T-helper 22 cell (primary cell): ENCODE data around the gene SEMA3A.
"Not testable (repeated sequence)": the region's sequence is repeated elsewhere in the genome, so short reads cannot be mapped to it uniquely, and the experiment has no call there.

Experiments used
- DNase-seq: peaks from one replicate; pipeline ENCODE4 v3.0.0-alpha.2; 2020; ENCODE audit warnings: low read depth

Gene SEMA3A

DNA sequence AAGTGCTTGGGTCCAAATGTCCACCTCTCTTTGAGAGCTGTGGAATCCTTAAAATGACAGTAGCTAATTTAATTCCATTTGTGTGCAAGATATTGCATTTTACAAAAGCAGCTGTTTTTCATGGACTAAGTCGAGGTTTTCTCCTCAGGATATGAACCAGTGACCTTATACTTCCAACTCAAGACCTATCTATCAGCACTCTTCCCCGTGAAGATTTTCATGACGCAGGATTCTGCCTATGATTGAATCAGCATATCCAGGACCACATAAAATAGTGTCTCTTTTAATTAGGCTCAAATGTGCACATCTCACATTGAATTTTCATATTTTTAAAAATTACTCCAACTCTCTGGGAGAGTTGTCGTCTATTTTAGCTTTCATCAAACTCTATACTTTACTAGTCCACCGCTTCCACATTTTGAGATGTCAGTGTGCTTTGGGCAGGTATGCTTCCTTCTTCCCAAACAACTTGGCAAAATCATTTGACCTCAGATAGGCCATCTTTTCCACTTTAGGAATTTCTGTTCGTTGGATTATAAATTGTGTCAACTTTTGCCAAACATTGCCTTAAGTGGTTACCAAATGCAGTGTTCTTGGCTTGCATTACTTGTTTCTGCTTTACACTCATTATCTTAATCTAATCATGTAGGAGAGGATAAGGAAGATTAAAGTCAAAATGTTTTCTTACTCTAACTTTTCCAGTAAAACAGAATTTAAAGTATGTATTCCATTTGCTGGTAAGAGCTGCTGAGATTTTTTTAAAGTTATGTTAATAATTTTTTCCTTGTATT lies 39.4 kb downstream of the SEMA3A start:
- DNase-seq, result no peak

DNA sequence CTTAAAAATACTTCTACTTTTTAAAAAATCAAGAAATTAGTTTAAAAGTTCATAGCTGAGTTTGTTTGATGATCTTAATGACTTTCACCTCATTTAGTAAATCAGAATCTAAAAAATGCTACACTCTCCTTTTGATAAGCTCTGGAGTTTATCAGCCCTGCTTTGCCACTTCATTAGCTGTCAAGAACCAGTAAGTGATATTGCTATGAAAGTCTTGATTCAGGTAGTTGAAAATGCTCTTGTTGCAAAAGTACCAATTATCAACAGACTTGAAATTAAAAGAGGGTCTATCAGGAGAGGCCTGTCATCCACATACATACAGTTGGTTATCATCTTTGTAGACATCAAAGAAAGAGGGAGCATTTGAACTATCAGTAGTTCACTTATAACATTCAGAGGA lies 41.6 kb downstream of the SEMA3A start:
- no peak for DNase-seq

DNA sequence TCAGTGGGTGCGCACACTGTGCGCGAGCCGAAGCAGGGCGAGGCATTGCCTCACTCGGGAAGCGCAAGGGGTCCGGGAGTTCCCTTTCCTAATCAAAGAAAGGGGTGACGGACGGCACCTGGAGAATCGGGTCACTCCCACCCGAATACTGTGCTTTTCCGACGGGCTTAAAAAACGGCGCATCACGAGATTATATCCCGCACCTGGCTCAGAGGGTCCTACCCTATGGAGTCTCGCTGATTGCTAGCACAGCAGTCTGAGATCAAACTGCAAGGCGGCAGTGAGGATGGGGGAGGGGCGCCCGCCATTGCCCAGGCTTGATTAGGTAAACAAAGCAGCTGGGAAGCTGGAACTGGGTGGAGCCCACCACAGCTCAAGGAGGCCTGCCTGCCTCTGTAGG lies 44.2 kb downstream of the SEMA3A start:
- not testable (repeated sequence) for DNase-seq

DNA sequence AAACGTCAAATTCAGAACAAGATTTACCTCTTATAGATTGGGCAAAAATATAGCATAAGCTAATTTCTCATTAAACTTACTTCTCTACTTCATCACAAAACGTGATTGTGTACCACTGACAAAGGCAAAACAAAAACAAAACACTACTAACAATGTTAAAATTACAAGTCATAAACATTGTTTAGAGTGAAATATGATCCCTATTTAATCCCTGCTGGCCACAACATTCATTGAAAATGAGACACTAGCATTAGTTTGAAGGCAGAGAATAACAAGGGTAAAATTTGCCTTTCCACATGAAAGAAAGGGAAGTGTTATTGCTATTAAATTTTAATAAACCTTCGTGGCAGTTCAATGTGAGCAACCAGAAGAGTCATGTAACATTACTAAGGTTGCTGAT lies 45.0 kb downstream of the SEMA3A start:
- DNase-seq, result no peak

DNA sequence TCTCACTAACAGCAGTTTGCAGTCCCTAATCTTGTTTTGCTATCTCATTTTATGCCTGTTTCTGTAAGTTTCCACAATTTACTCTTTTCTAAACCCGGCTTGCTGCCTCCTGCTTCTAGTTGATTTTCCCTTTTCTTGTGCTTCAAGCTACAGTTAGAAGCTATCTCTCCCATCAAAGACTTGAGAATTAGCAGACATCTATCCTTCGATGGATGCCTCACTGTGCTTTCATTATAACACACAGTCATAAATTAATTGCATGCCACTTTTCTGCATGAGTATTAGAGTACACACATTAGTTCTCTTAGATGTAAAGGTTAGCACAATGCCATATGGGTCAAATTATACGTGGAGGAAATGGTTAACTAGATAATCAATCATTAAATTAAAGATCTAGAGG lies 48.7 kb downstream of the SEMA3A start:
- DNase-seq, result no peak

DNA sequence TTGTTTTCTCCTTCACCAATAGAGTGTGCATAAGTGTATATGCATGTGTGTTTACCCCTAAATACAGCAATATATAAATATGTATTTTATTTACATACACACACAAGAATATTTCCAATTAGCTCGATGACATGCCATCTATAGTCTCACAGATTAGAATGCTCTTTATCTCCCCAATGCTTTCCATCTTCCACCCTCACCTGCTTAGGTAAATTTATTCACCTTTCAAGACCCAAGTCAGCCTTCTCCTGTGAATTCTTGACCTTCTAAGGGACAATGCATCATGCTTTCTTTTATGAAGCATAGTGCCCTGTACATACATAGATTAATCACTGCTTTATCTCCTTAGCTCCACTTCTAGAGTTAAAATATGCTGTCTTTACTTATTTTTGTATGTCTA lies 49.7 kb downstream of the SEMA3A start:
- DNase-seq, result no peak

DNA sequence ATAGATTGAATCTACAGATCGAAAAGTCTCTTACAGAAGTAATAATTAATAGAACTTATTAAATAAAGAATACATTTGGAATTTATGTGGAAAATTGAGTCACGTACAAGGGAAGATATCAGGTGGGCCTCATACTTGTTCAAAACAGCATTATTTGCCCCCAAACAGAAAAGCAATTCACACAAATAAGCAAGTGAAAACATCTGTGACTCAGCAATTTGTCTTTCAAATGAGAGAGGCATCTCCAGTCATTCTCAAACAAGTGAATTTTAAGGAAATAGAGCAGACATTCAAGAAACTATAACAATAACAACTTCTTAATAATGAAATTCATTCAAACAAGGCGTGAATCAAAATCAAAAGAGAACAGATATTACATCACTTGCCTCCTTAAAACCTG lies 50.1 kb downstream of the SEMA3A start:
- no peak for DNase-seq

DNA sequence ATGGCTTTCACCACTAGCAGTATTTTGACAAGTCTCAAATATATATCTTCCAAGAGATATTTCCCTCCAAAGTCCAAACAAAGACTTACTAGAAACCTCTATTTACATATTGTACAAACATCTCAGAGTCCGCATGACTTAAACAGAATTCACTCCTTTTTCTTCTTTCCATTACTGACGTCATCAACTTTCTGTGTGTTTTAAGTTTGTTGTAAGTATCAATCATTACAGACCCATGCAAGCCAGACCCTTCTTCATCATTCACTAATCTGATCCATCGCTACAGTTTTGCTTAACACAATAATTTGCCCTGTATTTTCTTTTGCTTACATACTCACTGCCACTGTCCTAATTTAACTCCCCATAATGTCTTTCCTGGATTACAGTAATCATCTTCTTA lies 51.9 kb downstream of the SEMA3A start:
- no peak for DNase-seq

DNA sequence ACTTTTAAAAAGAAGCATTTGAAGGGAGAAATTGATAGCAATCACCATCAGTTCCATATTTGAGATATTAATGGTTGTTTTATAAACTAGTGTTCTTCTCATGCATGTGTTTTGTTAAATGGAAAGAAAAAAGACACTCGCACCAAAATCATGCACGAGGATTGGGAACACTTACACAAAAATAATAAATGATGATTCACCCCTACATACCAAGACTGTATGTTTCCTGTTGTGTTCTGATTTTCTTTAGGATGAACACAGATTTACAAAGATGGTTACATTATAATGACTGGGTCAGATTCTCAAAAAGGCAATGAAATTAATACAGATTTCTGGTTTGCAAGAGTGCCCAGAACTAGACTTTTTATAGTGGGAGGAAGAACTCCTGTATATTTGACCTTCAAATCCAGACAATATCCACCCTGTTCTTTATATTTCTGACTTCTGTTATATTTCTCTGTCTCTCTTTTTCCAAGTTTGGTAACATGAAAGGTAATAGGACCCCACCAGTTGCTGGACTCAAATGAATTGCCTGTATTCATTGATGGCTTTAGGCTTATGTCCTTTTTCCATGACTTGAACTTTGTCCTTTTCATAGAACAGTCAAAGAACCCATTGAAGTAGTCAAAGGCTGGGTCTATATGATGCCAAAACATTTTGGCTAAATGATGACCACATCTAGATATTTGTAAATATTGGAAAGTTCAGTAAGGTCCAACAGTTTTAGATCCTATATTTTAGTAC lies 54.4 kb downstream of the SEMA3A start:
- DNase-seq, result no peak

DNA sequence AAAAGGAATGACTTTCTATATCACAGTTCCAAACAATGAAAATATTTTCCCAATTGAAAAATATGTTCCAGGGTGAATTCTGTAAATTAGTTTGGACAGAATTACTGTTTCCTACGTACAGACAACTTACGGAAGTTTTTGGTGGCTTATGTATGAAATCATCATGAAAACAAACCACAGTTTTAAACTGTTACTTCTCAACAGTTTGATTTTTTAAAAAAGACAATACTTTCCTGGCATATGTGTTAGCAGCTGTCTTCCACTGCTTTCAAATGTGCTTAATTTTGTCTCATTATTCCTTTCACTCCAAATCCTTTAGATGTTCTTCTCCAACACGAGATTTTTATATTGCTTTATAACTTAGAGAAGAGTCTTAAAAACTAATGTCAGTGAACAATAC lies 56.2 kb downstream of the SEMA3A start:
- DNase-seq, result no peak

DNA sequence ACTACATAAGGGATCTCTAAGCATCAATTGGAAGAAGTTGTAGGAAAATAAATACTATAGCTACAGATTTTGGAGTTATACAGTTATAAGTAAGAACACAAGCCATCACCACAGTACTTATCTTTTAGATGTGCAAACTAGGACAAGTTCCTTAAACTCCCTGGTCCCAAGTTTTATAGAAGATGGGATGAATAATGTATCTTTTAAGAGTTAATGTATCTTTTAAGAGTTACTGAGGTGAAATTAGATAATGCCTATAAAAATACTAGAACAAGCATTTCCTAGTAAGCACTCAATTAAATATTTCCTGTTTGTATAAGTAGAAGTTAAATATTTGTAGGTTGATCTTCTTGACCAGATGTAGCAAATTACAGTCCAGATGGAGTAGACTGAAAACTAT lies 56.8 kb downstream of the SEMA3A start:
- DNase-seq, result no peak

DNA sequence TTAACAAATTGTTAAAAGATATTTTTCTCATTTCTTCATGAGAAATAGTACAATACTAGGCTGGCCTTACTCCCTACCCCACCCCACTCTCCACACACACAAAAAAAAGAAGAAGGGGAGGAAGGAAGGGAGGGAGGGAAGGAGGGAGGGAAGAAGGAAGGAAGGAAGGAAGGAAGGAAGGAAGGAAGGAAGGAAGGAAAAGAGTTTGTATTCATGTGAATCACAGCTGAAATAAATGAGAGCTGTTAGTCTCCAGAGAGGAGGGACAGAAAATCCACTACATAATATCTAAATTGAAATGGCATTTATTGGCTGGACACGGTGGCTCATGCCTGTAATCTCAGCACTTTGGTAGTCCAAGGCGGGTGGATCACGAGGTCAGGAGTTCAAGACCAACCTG lies 57.8 kb downstream of the SEMA3A start:
- DNase-seq, result no peak

DNA sequence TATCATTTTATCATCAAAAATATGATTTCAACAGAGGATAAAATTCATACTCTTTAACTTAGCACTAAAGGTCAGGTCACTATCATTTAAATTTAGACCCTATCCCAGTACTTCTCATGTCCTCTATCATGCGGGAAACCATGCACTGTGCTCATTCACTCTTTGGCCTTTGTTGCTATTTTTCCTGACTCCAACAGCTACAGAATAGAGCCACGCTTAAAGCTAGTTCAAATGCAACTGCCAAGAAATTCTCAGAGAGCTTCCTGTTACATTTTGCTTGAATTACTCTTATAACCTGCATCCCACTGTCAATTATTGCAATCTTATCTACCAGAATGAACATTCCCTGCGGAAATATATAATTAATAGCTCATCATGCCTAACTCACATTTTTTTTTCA lies 58.3 kb downstream of the SEMA3A start:
- no peak for DNase-seq

DNA sequence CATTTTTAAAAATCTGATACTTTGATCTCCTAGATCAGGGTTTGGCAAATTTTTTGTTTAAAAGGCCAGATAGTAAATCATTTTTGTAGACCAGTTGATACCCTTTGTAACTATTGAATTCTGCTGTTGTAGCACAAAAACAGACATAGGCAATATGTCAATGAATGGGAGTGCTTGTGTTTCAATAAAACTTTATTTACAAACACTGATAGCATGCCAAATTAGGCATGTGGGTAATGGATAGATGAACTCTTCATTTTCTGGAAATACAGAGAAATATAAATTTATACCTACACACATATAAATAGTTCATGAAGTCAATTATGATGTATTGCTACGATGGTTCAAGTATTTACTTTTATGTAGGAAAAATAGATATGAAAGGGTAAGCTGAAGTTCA lies 60.4 kb downstream of the SEMA3A start:
- DNase-seq, result no peak

DNA sequence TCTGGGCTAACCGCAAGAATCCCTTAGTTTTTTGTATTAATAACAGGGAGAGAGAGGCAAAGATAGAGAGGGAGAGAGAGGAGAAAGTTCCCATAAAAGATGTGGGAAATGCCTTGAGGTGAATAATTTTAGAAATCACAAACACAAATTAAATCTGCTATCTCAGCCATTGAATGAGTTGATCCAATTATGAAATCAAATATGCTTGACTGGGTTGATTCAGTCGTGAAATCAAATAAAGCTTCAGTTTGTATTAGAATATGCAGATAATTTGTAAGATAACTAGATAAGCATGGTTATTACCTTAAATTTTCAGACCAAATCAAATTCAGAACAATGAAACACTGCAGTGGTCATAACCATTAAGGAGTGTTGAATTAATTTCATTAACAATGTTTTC lies 68.9 kb downstream of the SEMA3A start:
- DNase-seq, result no peak

DNA sequence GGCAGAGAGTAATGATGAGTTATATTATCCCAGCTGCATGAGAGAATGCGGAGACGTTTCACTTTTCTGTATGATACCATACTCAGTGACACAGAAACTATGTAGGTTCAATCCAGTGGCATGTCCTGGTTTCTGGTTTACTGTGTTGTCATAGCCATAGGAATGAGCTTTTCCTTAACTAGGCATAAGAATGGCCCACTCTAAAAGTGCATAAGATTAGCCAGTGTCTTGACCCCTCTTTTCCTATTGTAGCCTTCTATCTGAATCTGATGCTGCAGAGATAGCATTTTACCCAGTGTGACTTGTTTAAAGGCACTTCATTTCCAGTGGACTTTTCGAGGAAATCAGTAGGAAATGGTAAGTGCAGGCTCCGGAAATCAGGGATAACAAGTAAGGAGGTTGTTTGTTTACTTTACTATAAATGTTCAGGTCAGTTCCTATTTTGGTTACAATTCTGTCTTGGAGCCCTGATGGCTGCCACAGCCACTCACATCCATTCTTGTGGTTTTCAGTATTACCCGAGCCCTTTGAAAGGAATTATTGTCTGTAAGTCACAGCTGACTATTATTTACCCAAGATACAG lies 70.5 kb downstream of the SEMA3A start:
- DNase-seq, result no peak

DNA sequence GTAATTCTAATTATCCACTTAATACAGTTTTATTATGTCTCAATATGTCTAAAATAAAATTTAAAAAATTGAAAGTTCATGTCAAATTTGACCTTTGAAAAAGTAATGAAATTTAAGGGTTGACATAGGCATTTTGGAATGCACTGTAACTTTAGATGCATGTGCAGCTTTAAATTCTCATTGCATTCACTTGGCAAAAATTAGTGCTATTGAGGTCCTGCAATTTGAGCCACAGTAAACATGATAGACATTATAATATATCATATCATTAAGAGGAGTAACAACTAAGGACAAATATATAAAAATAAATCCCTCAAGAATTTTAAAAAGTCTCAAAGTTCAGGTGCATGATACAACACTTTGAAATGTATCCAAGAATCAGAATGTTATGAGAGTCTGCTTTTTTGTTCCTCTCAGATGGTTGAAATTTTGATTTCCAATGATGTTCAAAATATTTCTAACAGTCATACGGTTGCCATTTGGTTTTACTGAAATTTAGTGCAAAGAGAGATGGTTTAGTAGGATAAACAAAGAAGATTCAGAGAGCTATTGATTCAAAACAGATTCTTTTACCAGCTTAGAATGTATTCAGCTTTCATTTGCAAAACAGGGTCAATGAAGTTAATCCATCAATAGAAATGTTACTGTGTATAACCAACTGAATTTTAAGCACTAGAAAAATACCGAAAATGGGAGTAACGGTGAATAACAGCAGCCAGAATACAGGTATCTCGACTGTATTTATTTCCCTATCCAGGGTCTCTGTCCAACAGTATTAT lies 71.8 kb downstream of the SEMA3A start:
- DNase-seq, result no peak

DNA sequence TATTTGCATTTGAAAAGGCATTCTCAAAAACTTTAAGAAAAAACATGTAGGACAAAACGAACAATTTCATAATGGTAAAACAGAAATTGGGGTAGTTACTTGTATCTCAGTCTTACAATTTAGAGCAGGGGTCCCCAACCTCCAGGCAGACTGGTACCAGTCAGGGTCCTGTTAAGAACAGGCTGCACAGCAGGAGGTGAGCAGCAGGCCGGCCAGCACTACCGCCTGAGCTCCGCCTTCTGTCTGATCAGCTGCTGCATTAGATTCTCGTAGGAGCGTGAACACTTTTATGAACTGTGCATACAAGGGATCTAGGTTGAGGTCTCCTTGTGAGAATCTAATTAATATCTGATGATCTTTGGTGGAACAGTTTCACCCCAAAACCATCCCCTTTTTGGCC lies 77.3 kb downstream of the SEMA3A start:
- no peak for DNase-seq

DNA sequence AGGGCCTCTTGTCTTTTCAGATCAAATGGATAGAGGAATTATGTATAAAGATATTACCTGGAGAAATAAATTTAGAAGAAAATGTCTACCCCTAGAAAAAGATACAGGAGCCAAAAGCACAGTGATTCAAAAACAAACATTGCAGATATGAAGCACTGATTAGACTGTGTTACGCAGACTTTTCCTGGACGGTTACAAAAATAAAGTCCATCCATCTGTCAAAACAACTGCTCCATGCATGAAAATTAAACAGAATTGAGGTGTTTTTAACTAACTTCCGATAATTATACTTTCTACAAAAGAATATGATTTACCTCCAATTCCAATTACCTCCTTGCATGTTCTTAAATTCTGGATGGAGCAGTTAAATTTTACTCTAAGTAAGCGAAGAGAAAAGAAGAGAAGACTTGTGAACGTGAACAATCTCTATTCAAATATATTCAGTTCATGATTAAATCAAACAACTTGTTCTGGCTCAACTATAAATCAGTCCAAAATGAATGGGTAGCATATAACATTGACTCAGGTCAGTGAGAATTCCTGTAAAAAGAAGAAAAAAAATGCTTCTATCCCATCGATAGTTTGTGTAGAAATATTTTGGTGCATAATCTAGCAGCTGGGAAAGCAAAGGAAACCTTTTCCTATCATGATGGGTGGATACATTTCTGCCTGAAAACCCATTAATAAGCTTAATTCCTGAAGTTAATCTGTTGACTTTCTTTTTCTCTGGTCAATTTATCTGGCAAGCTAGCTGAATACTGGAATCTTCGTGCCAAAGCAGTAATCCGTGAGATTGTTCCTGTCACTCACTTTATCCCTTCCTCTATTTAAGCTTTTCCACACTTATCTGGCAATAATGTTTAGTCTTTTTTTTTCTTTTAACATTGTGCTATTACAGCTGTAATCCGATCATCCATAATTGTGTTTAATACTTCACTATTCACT lies 80.4 kb downstream of the SEMA3A start:
- no peak for DNase-seq

DNA sequence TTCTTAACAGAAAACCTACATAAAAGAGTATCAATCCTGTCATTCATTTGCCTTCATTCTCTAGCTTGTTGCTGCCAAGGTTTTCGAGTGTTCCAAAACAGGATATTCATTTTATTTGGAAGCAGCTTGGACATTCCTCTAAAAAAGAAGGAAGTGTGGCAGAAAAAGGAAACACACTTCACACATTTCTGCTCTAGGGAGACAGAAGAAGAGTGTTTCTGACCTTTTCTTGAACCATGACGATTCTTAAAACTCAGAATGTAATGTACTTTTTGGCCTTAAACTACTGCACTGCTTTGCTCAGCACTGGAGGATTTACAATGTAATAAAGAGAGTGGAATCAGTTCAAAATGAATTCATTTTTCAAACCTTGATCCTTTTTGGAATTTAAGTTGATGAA lies 81.3 kb downstream of the SEMA3A start:
- no peak for DNase-seq

DNA sequence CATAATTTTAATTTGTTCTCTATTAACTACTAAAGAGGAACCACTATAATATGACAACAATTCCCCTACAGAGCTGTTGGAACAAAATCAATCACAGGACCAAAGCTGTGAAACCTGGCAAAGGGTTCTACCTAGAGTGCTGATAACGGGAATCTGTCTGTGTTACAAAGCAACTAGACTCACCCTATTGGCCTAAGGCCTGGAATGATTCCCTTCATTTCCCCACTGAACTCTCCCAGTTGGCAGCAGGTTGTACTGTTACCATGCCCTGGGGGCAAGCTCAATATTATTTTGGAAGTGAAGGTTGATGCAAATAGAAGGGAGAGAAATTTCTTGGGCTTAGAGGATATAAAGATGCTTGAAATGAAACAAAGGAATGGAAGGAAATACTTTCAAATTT lies 81.8 kb downstream of the SEMA3A start:
- no peak for DNase-seq

DNA sequence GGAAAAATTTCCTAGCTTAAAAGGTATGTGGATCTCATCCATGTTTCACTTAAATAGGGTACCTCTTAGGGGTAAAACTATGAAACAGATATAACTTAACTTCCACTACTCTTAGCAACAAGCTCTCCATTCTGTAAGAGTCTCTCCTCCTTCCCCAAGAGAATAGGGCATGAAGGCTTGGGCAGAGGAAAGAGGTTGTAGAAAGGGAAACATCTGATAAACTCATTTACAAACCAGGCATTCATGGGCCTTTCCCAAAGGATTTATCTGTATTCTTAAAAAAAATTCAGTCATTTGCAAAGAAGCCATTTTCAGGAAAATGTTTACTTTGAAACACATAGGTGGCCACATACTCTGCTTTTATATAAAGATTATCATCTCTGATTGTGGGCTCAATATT lies 82.7 kb downstream of the SEMA3A start:
- DNase-seq, result no peak
